ENCODE measurements around the gene NUF2. TPM values are rescaled to one million over a fixed set of nuclear protein-coding genes. Genes with fewer than 3 reads are reported as not detected.

The NUF2 gene
- total and polyA plus RNA-seq, 10 of the 15 experiments (the other 5 are each of a cell fraction or from before 2014, with no cell fraction given) = 27.4 to 62.6 (median 49.1) TPM

DNA sequence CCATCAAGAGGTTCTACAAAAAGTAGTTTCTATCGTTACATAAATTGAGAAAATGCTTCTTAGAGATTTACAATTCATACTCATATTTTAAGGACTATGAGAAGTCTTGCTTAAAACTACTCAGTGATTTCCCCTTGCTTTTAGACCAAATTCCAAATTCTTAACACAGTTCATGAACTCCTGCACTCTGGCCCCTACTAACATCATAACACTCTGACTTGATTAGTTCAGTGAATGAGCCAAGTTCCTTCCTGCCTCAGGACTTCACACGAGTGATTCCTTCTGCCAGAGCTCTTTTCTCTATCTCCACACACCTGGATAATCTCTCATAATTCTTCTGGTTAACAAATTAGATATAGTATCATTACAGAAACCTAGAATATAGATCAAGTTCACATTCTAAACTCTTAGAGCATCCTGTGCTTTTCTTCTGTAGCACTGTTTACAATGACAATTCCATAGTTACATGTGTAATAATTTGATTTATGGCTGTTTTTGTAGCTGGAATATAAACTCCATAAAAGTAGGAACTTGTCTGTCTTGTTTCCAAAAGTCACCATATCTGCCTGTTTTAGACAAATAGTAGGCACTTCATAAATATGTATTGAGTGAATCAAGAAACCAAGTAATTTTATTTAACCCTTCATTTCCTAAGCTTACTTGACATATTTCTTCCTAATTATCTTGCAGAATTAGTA lies 59.9 kb downstream of the NUF2 start (continued):
- no peak for TF ChIP-seq ZNF217 (IDR thresholded peaks at IDR 0.05)

DNA sequence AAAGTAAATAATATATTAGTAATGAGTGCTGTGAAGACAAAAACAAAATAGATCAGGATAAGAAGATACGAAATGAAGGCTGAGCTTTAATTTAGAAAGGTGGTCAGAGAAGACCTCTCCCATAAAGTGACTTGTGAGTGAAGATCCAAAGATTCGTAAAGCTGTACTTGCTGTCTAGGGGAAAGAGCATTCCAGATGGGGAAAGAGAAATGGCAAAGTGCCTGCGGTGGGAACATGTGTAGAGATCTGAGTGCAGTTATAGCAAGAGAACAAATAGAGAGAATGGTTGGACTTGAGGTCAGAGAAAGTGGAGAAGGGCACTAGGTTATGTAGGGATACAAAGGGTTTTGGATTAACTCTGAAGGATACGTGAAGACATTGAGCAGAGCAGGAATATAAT lies 60.6 kb downstream of the NUF2 start:
- ChIA-PET SMC1A (ENCODE audit: uncharacterized antibody, unreplicated experiment) (no interaction called here), CTCF (no interaction called here), RAD21 (ENCODE audit: unreplicated experiment) (no interaction called here), POLR2A (no interaction called here)
- Histone ChIP-seq H3K27ac (ENCODE audit: control insufficient read depth, insufficient read depth) (no peak overlapping the region), H3K79me2 (ENCODE audit: control insufficient read depth, insufficient read depth, low read length) (no peaks in the 10 kb centered on the region), H3K4me3 (no peak overlapping the region), H4K20me1 (ENCODE audit: control insufficient read depth, insufficient read depth) (no peaks in the 10 kb centered on the region), H3K27me3 (replicated peaks in 1 of 2; ENCODE audit: control insufficient read depth in 2 of 2, insufficient read depth in 2 of 2, low read length in 1 of 2) (no peaks in the 10 kb centered on the region), H3K9ac (ENCODE audit: control insufficient read depth, insufficient read depth, low read length) (no peak overlapping the region), H3K4me2 (ENCODE audit: control insufficient read depth, insufficient read depth) (no peak overlapping the region), H2AFZ (ENCODE audit: control insufficient read depth, low read depth, low read length) (no peak overlapping the region), H3K36me3 (ENCODE audit: control insufficient read depth in 2 of 2, insufficient read depth in 2 of 2, low read length in 1 of 2) (no peaks in the 10 kb centered on the region), H3K4me1 (ENCODE audit: control insufficient read depth, insufficient read depth, low read length) (no peaks in the 10 kb centered on the region), H3K9me3 (replicated peaks; ENCODE audit: control insufficient read depth, insufficient read depth, low read length) (no peaks in the 10 kb centered on the region)
- FAIRE-seq = no peak
- TF ChIP-seq SREBF2 (IDR thresholded peaks at IDR 0.05; ENCODE audit: low read length) (no peak), EED (IDR thresholded peaks at IDR 0.05; ENCODE audit: low read depth) (no peak), TBL1XR1 (IDR thresholded peaks at IDR 0.05; ENCODE audit: low read depth, low read length) (no peak), IRF3 (IDR thresholded peaks at IDR 0.05) (no peak), BACH1 (IDR thresholded peaks at IDR 0.05; ENCODE audit: borderline replicate concordance) (no peak), NFIC (IDR thresholded peaks at IDR 0.05; ENCODE audit: low read depth, low read length) (no peak), ASH2L (IDR thresholded peaks at IDR 0.05; ENCODE audit: borderline replicate concordance, low read depth) (no peak), ELK1 (IDR thresholded peaks at IDR 0.05; ENCODE audit: low read depth, low read length) (no peak), CREM (IDR thresholded peaks at IDR 0.05; ENCODE audit: low read depth) (no peak), KAT2A (conservative IDR thresholded peaks at IDR 0.05; ENCODE audit: control insufficient read depth, low read depth, low read length) (no peak), NR2C1 (IDR thresholded peaks at IDR 0.05) (no peak), ZNF592 (IDR thresholded peaks at IDR 0.05) (no peak), LARP7 (IDR thresholded peaks at IDR 0.05) (no peak)
- 35% methylated on average over 4 of the region's 4 CpGs for WGBS (ENCODE audit: insufficient coverage, insufficient replicate concordance, low lambda C conversion rate, missing lambda C conversion rate)
- intact Hi-C loops (cut with micrococcal nuclease; ENCODE audit: unreplicated experiment) (no loop called here), in situ Hi-C loops (cut with MboI) (no loop called here)
- no peak for ATAC-seq
- no TSS peak for BruUV-seq (replicated peaks)
- no peak for DNase-seq (ENCODE audit: low read depth, low spot score)

All from GM12878 (cell line).